Neuronal stem cell (in vitro differentiated cells): ENCODE measurements around the gene DTNA.

ENCODE experiments used
- DNase-seq: peaks from one replicate; pipeline ENCODE4 v3.0.0-alpha.2; 2013; ENCODE audit warnings: low spot score
- H2AFZ ChIP-seq: one replicate; pipeline ENCODE4 v1.6.1; 2013; ENCODE audit warnings: mild to moderate bottlenecking, low read length, inconsistent platforms
- H2AK5ac ChIP-seq: 2 replicates; pipeline ENCODE4 v1.6.1; 2013; ENCODE audit warnings: low read depth, mild to moderate bottlenecking, inconsistent platforms, low read length, moderate library complexity, mixed read lengths
- H2BK120ac ChIP-seq: 2 replicates; pipeline ENCODE4 v1.6.1; 2013; ENCODE audit warnings: low read depth, mild to moderate bottlenecking, inconsistent platforms, low read length, moderate library complexity, mixed read lengths
- H2BK12ac ChIP-seq: one replicate; pipeline ENCODE4 v1.6.1; 2013; ENCODE audit warnings: low read length, inconsistent platforms
- H2BK15ac ChIP-seq: 2 replicates; pipeline ENCODE4 v1.6.1; 2013; ENCODE audit warnings: mild to moderate bottlenecking, low read length, inconsistent platforms, mixed read lengths
- H2BK5ac ChIP-seq: one replicate; pipeline ENCODE4 v1.6.1; 2013; ENCODE audit warnings: inconsistent platforms, mild to moderate bottlenecking, low read length, moderate library complexity
- H3K14ac ChIP-seq: one replicate; pipeline ENCODE4 v1.6.1; 2013; ENCODE audit warnings: low read length, inconsistent platforms
- H3K18ac ChIP-seq: 2 replicates; pipeline ENCODE4 v1.6.1; 2013; ENCODE audit warnings: low read length, inconsistent platforms
- H3K23ac ChIP-seq: 2 replicates; pipeline ENCODE4 v1.6.1; 2013; ENCODE audit warnings: low read depth, mild to moderate bottlenecking, mixed read lengths, low read length, inconsistent platforms; ENCODE audit not compliant: poor library complexity
- H3K27ac ChIP-seq: replicated peaks from 3 replicates; pipeline ENCODE4 v1.5.1; 2013; ENCODE audit warnings: low read length, inconsistent platforms
- H3K27me3 ChIP-seq, 3 experiments: 2 replicates each; pipeline ENCODE4 v1.6.1; 2013; ENCODE audit warnings: low read length in 3 of 3, mild to moderate bottlenecking in 2 of 3, inconsistent platforms in 1 of 3, low read depth in 1 of 3, mixed read lengths in 1 of 3, moderate library complexity in 1 of 3; ENCODE audit not compliant: control insufficient read depth in 3 of 3, insufficient read depth in 3 of 3
- H3K36me3 ChIP-seq, 2 donors: replicated peaks in 1 of 2; 2 replicates each; pipeline ENCODE4 v1.6.1; 2013; ENCODE audit warnings: low read length in 2 of 2; ENCODE audit not compliant: control insufficient read depth in 2 of 2, insufficient read depth in 2 of 2
- H3K4ac ChIP-seq: 2 replicates; pipeline ENCODE4 v1.6.1; 2013; ENCODE audit warnings: inconsistent platforms, mild to moderate bottlenecking, low read length, moderate library complexity
- H3K4me1 ChIP-seq, 2 donors: 1 replicate in 1 of 2; 2 replicates in 1 of 2; pipeline ENCODE4 v1.6.1; 2013; ENCODE audit warnings: low read length in 2 of 2, low read depth in 1 of 2; ENCODE audit not compliant: control insufficient read depth in 2 of 2, insufficient read depth in 1 of 2
- H3K4me2 ChIP-seq: one replicate; pipeline ENCODE4 v1.6.1; 2013; ENCODE audit warnings: mild to moderate bottlenecking, low read length, inconsistent platforms; ENCODE audit not compliant: insufficient read depth, poor library complexity, severe bottlenecking
- H3K4me3 ChIP-seq, 2 donors: 2 replicates each; pipeline ENCODE4 v1.5.1; 2013; ENCODE audit warnings: low read length in 2 of 2, mild to moderate bottlenecking in 2 of 2, inconsistent platforms in 1 of 2, moderate library complexity in 1 of 2
- H3K79me1 ChIP-seq: one replicate; pipeline ENCODE4 v1.6.1; 2013; ENCODE audit warnings: low read depth, mild to moderate bottlenecking, inconsistent platforms, low read length, moderate library complexity
- H3K9ac ChIP-seq: one replicate; pipeline ENCODE4 v1.6.1; 2013; ENCODE audit warnings: mild to moderate bottlenecking, low read depth, low read length, inconsistent platforms; ENCODE audit not compliant: poor library complexity
- H3K9me3 ChIP-seq, 2 donors: replicated peaks in 1 of 2; 2 replicates each; pipeline versions ENCODE3 to v1.6.1; 2013; ENCODE audit warnings: low read length in 2 of 2, mild to moderate bottlenecking in 2 of 2, inconsistent platforms in 1 of 2, low read depth in 1 of 2, mixed read lengths in 1 of 2, moderate library complexity in 1 of 2; ENCODE audit not compliant: control insufficient read depth in 2 of 2, insufficient read depth in 1 of 2
- H4K8ac ChIP-seq: one replicate; pipeline ENCODE4 v1.6.1; 2013; ENCODE audit warnings: low read depth, mild to moderate bottlenecking, inconsistent platforms, low read length, moderate library complexity
- H4K91ac ChIP-seq: one replicate; pipeline ENCODE4 v1.6.1; 2013; ENCODE audit warnings: low read length, low read depth, mild to moderate bottlenecking, inconsistent platforms; ENCODE audit not compliant: poor library complexity
- WGBS, 2 donors: extraction: QIAGEN DNeasy Blood & Tissue Kit; methylation state at CpG; one replicate each; pipeline ENCODE4 v1.1.7; 2013; ENCODE audit warnings: missing lambda C conversion rate in 2 of 2, mixed read lengths in 1 of 2; ENCODE audit not compliant: insufficient read length in 2 of 2, insufficient replicate concordance in 1 of 2; ENCODE audit errors: extremely low coverage in 2 of 2; 5-methylcytosine and 5-hydroxymethylcytosine counted together

DTNA gene

DNA sequence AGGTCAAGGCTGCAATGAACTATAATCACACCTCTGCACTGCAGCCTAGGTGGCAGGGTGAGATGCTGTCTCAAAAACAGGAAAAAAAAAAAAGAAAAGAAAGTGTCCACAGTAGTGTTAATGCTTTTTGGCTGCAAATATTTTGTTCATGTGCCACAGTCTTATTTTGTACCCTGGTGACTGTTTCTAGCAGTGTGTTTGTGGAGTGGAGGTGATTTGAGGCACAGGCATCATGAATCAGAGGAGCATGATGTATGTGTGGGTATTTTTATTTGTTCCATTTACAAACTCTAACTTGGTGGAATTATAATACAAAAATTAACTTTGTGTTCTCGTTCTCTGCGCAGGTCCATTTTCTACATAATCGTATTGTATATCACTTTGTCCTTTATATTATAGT, 30.6 kb downstream of the DTNA start:
- Histone ChIP-seq H3K9ac (no peak overlapping the region), H3K14ac (no peak overlapping the region), H3K9me3 (no peaks in the 10 kb centered on the region), H2AFZ (no peak overlapping the region), H2AK5ac (no peak overlapping the region), H2BK15ac (no peak overlapping the region), H2BK5ac (no peak overlapping the region), H3K18ac (no peak overlapping the region), H3K4me1 (peaks cover 0 to 8% of the 10 kb centered on the region in 2 donors), H2BK12ac (no peak overlapping the region), H4K8ac (no peak overlapping the region), H3K27ac (no peak overlapping the region), H3K36me3 (peaks cover 0 to 1% of the 10 kb centered on the region in 2 donors), H3K4ac (no peak overlapping the region), H3K79me1 (no peaks in the 10 kb centered on the region), H3K27me3 (no peaks in the 10 kb centered on the region), H3K23ac (no peak overlapping the region), H3K4me2 (no peak overlapping the region), H3K4me3 (no peak overlapping the region), H4K91ac (no peak overlapping the region), H2BK120ac (no peak overlapping the region)
- no peak for DNase-seq
- WGBS, 2 donors = no CpG with 5 or more reads among the region's 3 CpGs

DNA sequence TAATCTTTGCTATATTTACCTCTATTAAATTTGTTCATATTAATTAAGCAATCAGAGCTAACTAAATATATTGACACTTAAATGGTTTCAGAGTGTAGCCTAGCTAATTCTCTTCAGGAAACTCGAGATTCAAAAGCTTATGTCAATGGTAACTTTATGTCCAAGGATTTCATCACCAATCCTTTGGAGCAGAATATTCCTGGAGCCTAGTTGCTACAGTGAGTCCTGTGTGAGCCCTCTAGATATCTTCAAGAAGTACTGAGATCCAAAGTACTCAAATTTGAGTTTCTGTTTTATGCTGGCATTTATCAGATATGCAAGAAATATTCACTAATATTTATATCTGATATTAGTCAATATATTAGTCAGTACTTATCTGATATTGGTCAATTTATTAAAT, 31.3 kb downstream of the DTNA start:
- no peak overlapping the region for H2AFZ ChIP-seq
- no peaks in the 10 kb centered on the region for H3K79me1 ChIP-seq
- H2BK5ac ChIP-seq = no peak overlapping the region

GRCh38 chr18:34742891-34743341, 32.8 kb downstream of the DTNA start:
- Histone ChIP-seq H3K23ac (no peak overlapping the region), H3K79me1 (no peaks in the 10 kb centered on the region), H3K27me3 (no peaks in the 10 kb centered on the region), H2BK15ac (no peak overlapping the region), H2AFZ (no peak overlapping the region), H4K8ac (no peak overlapping the region), H3K4me2 (no peak overlapping the region), H2BK5ac (no peak overlapping the region), H3K4ac (no peak overlapping the region), H3K18ac (no peak overlapping the region), H2BK120ac (no peak overlapping the region), H3K27ac (no peak overlapping the region), H3K9me3 (no peaks in the 10 kb centered on the region), H2AK5ac (no peak overlapping the region), H3K9ac (no peak overlapping the region), H2BK12ac (no peak overlapping the region), H3K4me1 (peaks cover 0 to 8% of the 10 kb centered on the region in 2 donors), H3K4me3 (no peak overlapping the region), H3K14ac (no peak overlapping the region), H3K36me3 (peaks cover 0 to 1% of the 10 kb centered on the region in 2 donors), H4K91ac (no peak overlapping the region)
- no peak for DNase-seq
- no CpG with 5 or more reads among the region's 5 CpGs for WGBS, 2 donors

More for the DNA sequence above, 31.3 kb downstream of the DTNA start:
- H3K27me3 ChIP-seq = no peaks in the 10 kb centered on the region
- H3K27ac ChIP-seq = no peak overlapping the region
- no peak overlapping the region for H2BK120ac ChIP-seq
- no peak overlapping the region for H2BK15ac ChIP-seq
- H3K4ac ChIP-seq = no peak overlapping the region
- H4K91ac ChIP-seq = no peak overlapping the region
- WGBS, 2 donors = no CpG with 5 or more reads among the region's 1 CpG
- H3K4me2 ChIP-seq = no peak overlapping the region
- no peak overlapping the region for H2BK12ac ChIP-seq
- H3K9ac ChIP-seq = no peak overlapping the region
- no peak for DNase-seq
- H3K9me3 ChIP-seq = no peaks in the 10 kb centered on the region
- H3K4me3 ChIP-seq = no peak overlapping the region
- no peak overlapping the region for H3K18ac ChIP-seq
- no peak overlapping the region for H2AK5ac ChIP-seq
- no peak overlapping the region for H3K14ac ChIP-seq
- no peak overlapping the region for H3K23ac ChIP-seq
- H3K36me3 ChIP-seq = peaks cover 0 to 1% of the 10 kb centered on the region in 2 donors
- H3K4me1 ChIP-seq = peaks cover 0 to 8% of the 10 kb centered on the region in 2 donors
- no peak overlapping the region for H4K8ac ChIP-seq

DNA sequence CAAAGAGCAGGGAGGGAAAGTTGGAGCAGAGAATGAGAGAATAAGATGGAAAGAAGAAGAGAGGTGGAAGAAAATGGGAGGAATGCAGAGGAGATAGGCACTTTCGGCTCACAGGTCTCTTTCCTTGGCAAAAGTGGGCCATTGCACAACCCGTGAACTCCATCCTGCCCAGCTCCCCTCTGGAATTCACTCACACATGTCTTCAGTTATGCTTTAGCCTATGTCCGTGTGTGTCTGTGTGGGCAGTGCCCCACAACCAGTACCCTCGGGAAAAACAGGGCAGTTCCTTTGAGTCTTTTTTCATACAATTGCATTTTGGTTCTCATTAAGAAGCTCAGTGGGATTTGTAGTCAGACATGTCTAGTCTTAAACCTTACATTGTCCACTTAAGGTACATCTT, 34.5 kb downstream of the DTNA start:
- Histone ChIP-seq H3K4me3 (peak overlapping the region in 1 of 2 donors; percentile 67), H3K27ac (no peak overlapping the region), H3K14ac (no peak overlapping the region), H2BK5ac (no peak overlapping the region), H3K18ac (no peak overlapping the region), H2BK120ac (no peak overlapping the region), H3K23ac (no peak overlapping the region), H3K4me2 (no peak overlapping the region), H2AK5ac (no peak overlapping the region), H3K9ac (no peak overlapping the region), H2BK15ac (no peak overlapping the region), H3K79me1 (no peaks in the 10 kb centered on the region), H3K4me1 (peaks cover 0 to 4% of the 10 kb centered on the region in 2 donors), H4K8ac (no peak overlapping the region), H3K27me3 (no peaks in the 10 kb centered on the region), H3K36me3 (peaks cover 0 to 1% of the 10 kb centered on the region in 2 donors), H4K91ac (no peak overlapping the region), H2AFZ (no peak overlapping the region), H3K4ac (no peak overlapping the region), H3K9me3 (peaks cover 0 to 2% of the 10 kb centered on the region in 2 donors), H2BK12ac (no peak overlapping the region)
- no peak for DNase-seq
- WGBS, 2 donors = no CpG with 5 or more reads among the region's 4 CpGs
